Measurements from ENCODE around the gene SH3RF3. TPM values are rescaled to one million over a fixed set of nuclear protein-coding genes. Genes with fewer than 3 reads are reported as not detected.

The SH3RF3 gene
- total RNA-seq, 1 experiment from 2014 or later, result 1.0 TPM

GRCh38 chr2:109299536-109299935 lies 170.5 kb downstream of the SH3RF3 start (continued):
- TF ChIP-seq ARID4B (CRISPR knock-in tag; IDR thresholded peaks at IDR 0.05; ENCODE audit: borderline replicate concordance), result no peak
- TF ChIP-seq CREB1 (CRISPR knock-in tag; IDR thresholded peaks at IDR 0.05), result no peak
- TF ChIP-seq RORB (CRISPR knock-in tag; IDR thresholded peaks at IDR 0.05), result no peak
- TF ChIP-seq FOXJ3 (CRISPR knock-in tag; IDR thresholded peaks at IDR 0.05; ENCODE audit: borderline replicate concordance), result no peak
- no peak for TF ChIP-seq ZNF232 (CRISPR knock-in tag; IDR thresholded peaks at IDR 0.05)
- TF ChIP-seq ZNF263 (CRISPR knock-in tag; IDR thresholded peaks at IDR 0.05; ENCODE audit: low read depth), result no peak
- TF ChIP-seq NFE2L1 (CRISPR knock-in tag; IDR thresholded peaks at IDR 0.05), result no peak
- no peak for TF ChIP-seq SMAD3 (CRISPR knock-in tag; IDR thresholded peaks at IDR 0.05; ENCODE audit: borderline replicate concordance)
- TF ChIP-seq ELF4 (CRISPR knock-in tag; IDR thresholded peaks at IDR 0.05; ENCODE audit: low read depth), result no peak

- no peak for DNase-seq (ENCODE audit: low spot score)
- CTCF ChIA-PET, result no interaction called here
- Mint-ChIP-seq H3K4me3 (no peak overlapping the region), H3K9me3 (no peaks in the 10 kb centered on the region), H3K36me3 (no peaks in the 10 kb centered on the region), H3K27me3 (ENCODE audit: low read depth) (no peaks in the 10 kb centered on the region), H3K27ac (no peak overlapping the region), H3K4me1 (no peaks in the 10 kb centered on the region)
- ATAC-seq, result no peak
- TF ChIP-seq KAT7 (CRISPR knock-in tag; IDR thresholded peaks at IDR 0.05; ENCODE audit: borderline replicate concordance) (no peak), ATF2 (CRISPR knock-in tag; IDR thresholded peaks at IDR 0.05; ENCODE audit: borderline replicate concordance, low read depth) (no peak), HMGXB4 (CRISPR knock-in tag; IDR thresholded peaks at IDR 0.05) (no peak), CREM (CRISPR knock-in tag; IDR thresholded peaks at IDR 0.05) (no peak), RORB (CRISPR knock-in tag; IDR thresholded peaks at IDR 0.05) (no peak), ARID4B (CRISPR knock-in tag; IDR thresholded peaks at IDR 0.05; ENCODE audit: borderline replicate concordance) (no peak), MAX (CRISPR knock-in tag; IDR thresholded peaks at IDR 0.05) (no peak), NR3C1 (CRISPR knock-in tag; conservative IDR thresholded peaks at IDR 0.05; ENCODE audit: low read depth) (no peak), USF1 (CRISPR knock-in tag; IDR thresholded peaks at IDR 0.05) (no peak)
- POLR2A ChIA-PET, result no interaction called here
These were observed 171.6 kb downstream of the SH3RF3 start for GRCh38 chr2:109300582-109300981.

Data from WTC11 (cell line).